Natural killer cell (primary cell): ENCODE results near the gene SORBS2. TPM values are rescaled to one million over a fixed set of nuclear protein-coding genes. Genes with fewer than 3 reads are reported as not detected.

Experiments used
- ATAC-seq, 3 donors: fragments of 150-1000 bp in 2 of 3; fragments of 200-7000 bp in 1 of 3; cut with Tn5 transposase; 1 replicate in 1 of 3; 2 replicates in 2 of 3; pipeline ENCODE4 v1.10.0; 2021; ENCODE audit warnings: mild to moderate bottlenecking in 2 of 3, moderate library complexity in 2 of 3
- DNase-seq, 2 donors: peaks; one replicate each; pipeline versions ENCODE4 v3.0.0 to v3.0.0-alpha.2; 2013 to 2021; ENCODE audit warnings: mixed read lengths in 1 of 2
- H3K27ac ChIP-seq: one replicate; pipeline ENCODE4 v1.5.1; 2013; ENCODE audit warnings: mild to moderate bottlenecking, low read length
- H3K27me3 ChIP-seq: one replicate; pipeline ENCODE4 v1.6.1; 2013; ENCODE audit warnings: low read length; ENCODE audit not compliant: control insufficient read depth, insufficient read depth
- H3K36me3 ChIP-seq: one replicate; pipeline ENCODE4 v1.6.1; 2013; ENCODE audit warnings: low read length; ENCODE audit not compliant: control insufficient read depth, insufficient read depth
- H3K4me1 ChIP-seq: one replicate; pipeline ENCODE4 v1.6.1; 2013; ENCODE audit warnings: low read length; ENCODE audit not compliant: control insufficient read depth, insufficient read depth
- H3K4me3 ChIP-seq: one replicate; pipeline ENCODE4 v1.5.1; 2013; ENCODE audit warnings: low read length
- H3K9me3 ChIP-seq: one replicate; pipeline ENCODE4 v1.6.1; 2013; ENCODE audit warnings: low read length; ENCODE audit not compliant: control insufficient read depth, insufficient read depth
- H3K27ac Mint-ChIP-seq, 2 donors: one replicate each; pipeline ENCODE4 v1.8.0; 2022; ENCODE audit warnings: mild to moderate bottlenecking in 2 of 2, mixed read lengths in 2 of 2, moderate library complexity in 1 of 2
- H3K27me3 Mint-ChIP-seq, 2 donors: one replicate each; pipeline ENCODE4 v1.8.0; 2022; ENCODE audit warnings: low read depth in 2 of 2, mixed read lengths in 2 of 2
- H3K36me3 Mint-ChIP-seq: one replicate; pipeline ENCODE4 v1.8.0; 2022; ENCODE audit warnings: mixed read lengths
- H3K4me1 Mint-ChIP-seq, 2 donors: one replicate each; pipeline ENCODE4 v1.8.0; 2022; ENCODE audit warnings: mixed read lengths in 2 of 2
- H3K4me3 Mint-ChIP-seq: one replicate; pipeline ENCODE4 v1.8.0; 2022; ENCODE audit warnings: mild to moderate bottlenecking, moderate library complexity, mixed read lengths
- H3K9me3 Mint-ChIP-seq, 2 donors: one replicate each; pipeline ENCODE4 v1.8.0; 2022; ENCODE audit warnings: mixed read lengths in 2 of 2
- CTCF ChIP-seq: fragments of 200-600 bp; IDR thresholded peaks from one replicate; pipeline ENCODE4 v1.8.0; 2022; ENCODE audit warnings: antibody characterized with exemption
- WGBS: methylation state at CpG from one replicate; pipeline ENCODE4 v1.1.7; 2013; ENCODE audit warnings: missing lambda C conversion rate; ENCODE audit not compliant: insufficient coverage; 5-methylcytosine and 5-hydroxymethylcytosine counted together
- intact Hi-C: fragments of 100-400 bp; cut with micrococcal nuclease; formaldehyde crosslinking; loops from one replicate; pipeline ENCODE4 v1.14.2; 2022
- total RNA-seq, 4 donors: library from RNA; stranded (reverse); fragments of 120-200 nt in 1 of 4; gene quantifications; one replicate each; pipeline versions ENCODE4 v1.2.3 to v1.2.4, GENCODE V29; 2013 to 2022

The SORBS2 gene
- total RNA-seq, 3 donors from 2014 or later (not counting 1 experiment from before 2014, with no cell fraction given): 10.2 to 15.6 (median 13.5) TPM

DNA sequence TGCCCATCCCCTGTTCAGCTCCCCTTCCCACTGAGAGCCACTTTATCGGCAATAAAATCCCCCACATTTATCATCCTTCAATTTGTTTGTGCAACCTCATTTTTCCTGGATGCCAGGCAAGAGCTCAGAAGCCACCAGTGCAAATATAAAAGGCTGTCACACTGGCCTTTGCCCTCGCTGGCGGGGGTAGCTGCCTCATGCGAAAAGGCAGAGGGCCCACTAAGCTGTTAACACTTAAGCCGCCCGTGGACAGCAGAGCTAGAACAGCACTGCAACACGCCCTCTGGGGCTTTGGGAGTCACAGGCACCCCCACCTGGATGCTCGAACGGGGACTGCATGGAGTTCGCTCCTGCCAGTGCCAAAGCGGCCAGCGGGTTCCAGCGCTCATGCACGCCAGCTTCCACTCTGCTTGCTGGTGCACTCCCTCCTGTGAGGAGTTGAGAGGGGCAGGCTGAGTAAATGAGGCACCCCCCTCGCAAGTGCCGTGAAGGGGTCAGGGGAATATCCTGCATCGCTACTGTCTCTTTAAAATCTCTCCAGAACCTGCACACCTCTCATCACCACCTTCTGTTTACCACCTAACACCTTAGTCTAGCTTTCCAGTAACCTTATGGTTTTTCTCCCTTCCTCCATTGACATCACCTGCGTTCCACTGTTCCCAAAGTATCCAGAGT, 99.5 kb downstream of the SORBS2 start:
- H3K36me3 Mint-ChIP-seq: no peaks in the 10 kb centered on the region
- Histone ChIP-seq H3K27me3 (no peaks in the 10 kb centered on the region), H3K4me3 (no peak overlapping the region), H3K27ac (no peak overlapping the region), H3K9me3 (no peaks in the 10 kb centered on the region), H3K36me3 (no peaks in the 10 kb centered on the region), H3K4me1 (peaks cover 2% of the 10 kb centered on the region)
- DNase-seq (no peak), ATAC-seq (no peak)
- H3K9me3 Mint-ChIP-seq: no peaks in the 10 kb centered on the region
- no peak overlapping the region for H3K4me3 Mint-ChIP-seq
- intact Hi-C loops: no loop called here
- 86% methylated on average over 18 of the region's 18 CpGs for WGBS
- TF ChIP-seq CTCF: no peak
- peaks cover 2 to 10% of the 10 kb centered on the region in 2 donors for H3K4me1 Mint-ChIP-seq
- peaks cover 8 to 11% of the 10 kb centered on the region in 2 donors for H3K27me3 Mint-ChIP-seq
- H3K27ac Mint-ChIP-seq: no peak overlapping the region

DNA sequence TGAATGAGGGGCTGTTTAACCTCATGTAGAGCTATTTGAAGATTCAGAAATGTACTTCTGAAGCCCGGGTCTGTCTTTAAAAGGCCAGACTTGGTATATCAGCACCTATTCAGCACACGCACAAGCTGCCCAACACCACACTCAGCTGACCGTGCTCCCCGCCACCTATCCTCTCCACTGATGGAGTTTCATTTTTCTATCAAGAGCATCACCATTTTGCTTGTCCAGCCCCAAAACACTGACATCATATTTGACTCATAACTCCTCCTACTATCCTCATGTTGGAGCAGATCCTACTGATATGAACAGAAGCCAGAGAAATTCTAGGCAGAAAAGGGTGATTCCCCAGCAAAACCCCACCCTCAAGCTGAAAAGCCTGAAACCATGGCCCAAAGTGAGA, 100.3 kb downstream of the SORBS2 start:
- no peaks in the 10 kb centered on the region for H3K9me3 ChIP-seq
- 88% methylated on average over 4 of the region's 4 CpGs for WGBS
- no peak overlapping the region for H3K4me3 ChIP-seq
- no peak overlapping the region for H3K27ac ChIP-seq
- H3K9me3 Mint-ChIP-seq: no peaks in the 10 kb centered on the region
- DNase-seq: no peak
- no peaks in the 10 kb centered on the region for H3K27me3 ChIP-seq
- no peak for ATAC-seq
- intact Hi-C loops: no loop called here
- peaks cover 6 to 11% of the 10 kb centered on the region in 2 donors for H3K27me3 Mint-ChIP-seq
- H3K36me3 Mint-ChIP-seq: no peaks in the 10 kb centered on the region
- H3K4me1 ChIP-seq: no peaks in the 10 kb centered on the region
- no peak overlapping the region for H3K27ac Mint-ChIP-seq
- no peak overlapping the region for H3K4me3 Mint-ChIP-seq
- H3K36me3 ChIP-seq: no peaks in the 10 kb centered on the region
- H3K4me1 Mint-ChIP-seq: peaks cover 0 to 2% of the 10 kb centered on the region in 2 donors
- no peak for TF ChIP-seq CTCF

GRCh38 chr4:185710487-185710995, 101.5 kb downstream of the SORBS2 start:
- WGBS: 76% methylated on average over 11 of the region's 11 CpGs
- Histone ChIP-seq H3K4me1 (no peaks in the 10 kb centered on the region), H3K4me3 (no peak overlapping the region), H3K27ac (no peak overlapping the region), H3K9me3 (no peaks in the 10 kb centered on the region), H3K36me3 (no peaks in the 10 kb centered on the region), H3K27me3 (no peaks in the 10 kb centered on the region)
- peaks cover 0 to 4% of the 10 kb centered on the region in 2 donors for H3K9me3 Mint-ChIP-seq
- H3K36me3 Mint-ChIP-seq: no peaks in the 10 kb centered on the region
- intact Hi-C loops: no loop called here
- H3K4me3 Mint-ChIP-seq: no peak overlapping the region
- H3K27me3 Mint-ChIP-seq: peaks cover 0 to 11% of the 10 kb centered on the region in 2 donors
- ATAC-seq: no peak
- H3K27ac Mint-ChIP-seq: no peak overlapping the region
- TF ChIP-seq CTCF: no peak
- H3K4me1 Mint-ChIP-seq: no peaks in the 10 kb centered on the region
- DNase-seq: no peak
